SK-N-DZ (cell line): Measurements from ENCODE around the gene JMJD1C.
"Not testable (repeated sequence)": the region's sequence is repeated elsewhere in the genome, so short reads cannot be mapped to it uniquely, and the experiment has no call there.

ENCODE experiments used
- DNase-seq: peaks from one replicate; pipeline ENCODE4 v3.0.0-alpha.2; 2015; ENCODE audit warnings: low spot score

Gene JMJD1C

GRCh38 chr10:63365976-63366765, 99.6 kb downstream of the JMJD1C start:
- no peak for DNase-seq

GRCh38 chr10:63364918-63365317, 100.9 kb downstream of the JMJD1C start:
- DNase-seq, result no peak

- DNase-seq, result no peak
These were observed 101.8 kb downstream of the JMJD1C start for GRCh38 chr10:63363951-63364350.

GRCh38 chr10:63355682-63356081, 110.1 kb downstream of the JMJD1C start:
- DNase-seq, result no peak

GRCh38 chr10:63352976-63353375, 112.8 kb downstream of the JMJD1C start:
- DNase-seq, result no peak

- DNase-seq, result no peak
These were observed 117.4 kb downstream of the JMJD1C start for GRCh38 chr10:63348245-63348850.

GRCh38 chr10:63346015-63346441, 119.7 kb downstream of the JMJD1C start:
- DNase-seq, result no peak

GRCh38 chr10:63344269-63344668, 121.5 kb downstream of the JMJD1C start:
- no peak for DNase-seq

GRCh38 chr10:63343476-63343875, 122.3 kb downstream of the JMJD1C start:
- no peak for DNase-seq

- DNase-seq, result not testable (repeated sequence)
These were observed 126.1 kb downstream of the JMJD1C start for GRCh38 chr10:63339640-63340039.

- DNase-seq, result no peak
These were observed 128.1 kb downstream of the JMJD1C start for GRCh38 chr10:63337455-63338251.

GRCh38 chr10:63331586-63331985, 134.2 kb downstream of the JMJD1C start:
- DNase-seq, result no peak

GRCh38 chr10:63324495-63324854, 141.3 kb downstream of the JMJD1C start:
- DNase-seq, result no peak

GRCh38 chr10:63323701-63324494, 141.9 kb downstream of the JMJD1C start:
- DNase-seq, result no peak

GRCh38 chr10:63320683-63321082, 145.1 kb downstream of the JMJD1C start:
- no peak for DNase-seq

GRCh38 chr10:63319231-63319630, 146.5 kb downstream of the JMJD1C start:
- no peak for DNase-seq

- no peak for DNase-seq
These were observed 147.3 kb downstream of the JMJD1C start for GRCh38 chr10:63318491-63318890.

- DNase-seq, result no peak
These were observed 151.8 kb downstream of the JMJD1C start for GRCh38 chr10:63314020-63314419.

GRCh38 chr10:63313066-63313717, 152.6 kb downstream of the JMJD1C start:
- no peak for DNase-seq

- DNase-seq, result no peak
These were observed 157.1 kb downstream of the JMJD1C start for GRCh38 chr10:63308628-63309027.

- DNase-seq, result no peak
These were observed 161.6 kb downstream of the JMJD1C start for GRCh38 chr10:63304146-63304545.
